ENCODE measurements around the gene INPP4A.
"Not testable (repeated sequence)": the region's sequence is repeated elsewhere in the genome, so short reads cannot be mapped to it uniquely, and the experiment has no call there.

The INPP4A gene

DNA sequence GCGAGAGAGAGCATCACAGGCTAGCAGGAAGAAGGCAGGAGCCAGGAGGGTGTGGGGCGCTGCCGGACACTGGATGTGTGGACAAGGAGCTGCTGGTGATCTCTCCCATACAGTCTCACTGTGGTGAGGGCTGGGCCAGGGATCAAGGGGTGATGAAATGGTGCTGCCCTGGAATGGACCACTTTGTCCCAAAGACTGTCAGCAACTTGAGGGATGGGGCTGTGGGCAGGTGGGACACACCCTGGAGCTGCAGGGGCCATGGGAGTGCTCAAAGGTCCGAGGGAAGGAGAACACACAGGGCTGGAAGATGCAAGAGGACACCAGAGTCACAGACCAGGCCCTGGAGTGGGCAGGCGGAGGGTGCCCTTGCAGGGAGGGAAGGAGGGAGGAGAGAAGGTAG lies 125.7 kb downstream of the INPP4A start:
- no peak for DNase-seq

DNA sequence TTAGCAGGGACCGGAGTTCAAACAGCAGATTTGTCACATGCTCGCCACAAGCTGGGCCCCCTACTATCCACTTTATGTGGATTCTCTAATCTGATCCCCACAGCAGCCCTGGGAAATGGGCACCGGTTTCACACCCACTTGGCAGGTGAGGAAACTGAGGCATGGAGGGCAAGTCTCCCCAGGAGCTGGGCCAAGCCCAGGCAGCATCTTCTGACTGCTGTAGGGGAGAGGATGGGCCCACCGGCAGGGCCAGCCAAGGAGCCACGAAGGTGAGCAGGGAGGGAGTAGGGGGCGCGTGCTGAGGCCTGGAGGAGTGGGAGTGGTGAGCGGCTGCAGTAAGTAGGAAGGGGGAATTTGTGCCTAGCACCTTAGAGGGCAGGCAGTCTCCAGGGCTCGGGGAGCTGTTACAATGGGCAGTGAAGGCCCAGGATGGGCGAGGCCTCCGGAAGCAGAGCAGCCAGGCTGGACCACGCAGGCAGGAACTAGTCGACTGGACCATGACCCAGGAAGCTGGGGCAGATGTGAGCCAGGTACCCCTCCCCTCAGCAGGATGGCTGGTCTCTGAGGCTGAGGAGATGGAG lies 126.6 kb downstream of the INPP4A start:
- no peak for DNase-seq

DNA sequence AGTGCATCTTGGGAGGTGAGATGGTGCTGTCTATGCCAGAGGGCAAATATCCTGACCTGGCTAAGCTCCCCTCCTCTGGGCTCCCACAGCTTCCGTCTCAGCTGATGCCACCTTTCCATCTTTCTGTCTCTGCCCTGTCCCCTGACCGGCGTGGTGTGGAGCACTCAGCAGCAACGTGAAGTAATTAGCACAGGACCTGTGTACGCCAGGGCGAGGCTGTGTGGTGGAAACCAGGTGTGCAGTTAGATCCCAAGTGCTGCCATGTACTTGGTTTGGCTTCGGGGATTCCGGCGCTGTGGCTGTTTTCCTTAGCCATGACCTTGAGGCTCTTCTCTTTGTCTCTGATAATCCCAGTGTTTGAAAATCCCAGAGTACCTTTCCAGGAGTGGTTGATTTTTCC lies 127.1 kb downstream of the INPP4A start:
- DNase-seq: no peak

DNA sequence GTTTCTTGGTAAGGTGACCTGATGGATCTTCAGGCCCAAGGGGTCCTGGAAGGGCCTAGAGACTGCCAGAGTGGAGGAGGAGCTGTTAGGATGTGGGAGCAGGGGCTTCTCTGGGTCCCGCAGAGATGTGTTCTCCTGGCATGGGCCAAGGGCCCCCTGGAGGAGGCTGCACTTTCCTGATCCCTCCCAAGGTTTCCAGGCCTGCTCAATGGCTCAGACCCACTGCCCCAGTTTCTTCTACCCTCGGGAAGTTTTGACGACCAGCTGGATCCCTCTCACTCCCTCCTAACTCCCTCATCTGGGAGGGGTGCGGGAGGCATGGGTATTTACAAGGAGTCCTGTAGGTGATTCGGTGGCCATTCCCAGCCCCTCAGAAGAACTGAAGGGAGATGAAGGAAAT lies 127.6 kb downstream of the INPP4A start:
- DNase-seq: no peak

DNA sequence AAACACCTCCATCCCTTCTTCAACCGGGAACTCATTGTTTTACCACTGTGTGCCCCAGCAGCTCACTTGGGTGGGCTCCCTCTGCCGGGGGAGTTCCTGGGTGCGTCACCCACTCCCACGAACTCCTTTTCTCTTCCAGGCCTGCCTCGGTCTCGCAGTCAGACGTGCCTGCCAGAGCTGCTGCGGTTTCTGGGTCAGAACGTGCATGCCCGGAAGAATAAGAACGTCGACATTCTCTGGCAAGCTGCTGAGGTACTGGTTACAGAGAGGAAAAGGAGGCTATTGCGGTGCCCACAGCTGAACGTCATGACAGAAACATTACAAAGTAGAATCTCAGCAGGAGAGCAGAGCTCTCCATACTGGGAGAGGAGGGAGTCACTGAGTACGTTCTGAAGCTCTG lies 128.0 kb downstream of the INPP4A start:
- DNase-seq: no peak

DNA sequence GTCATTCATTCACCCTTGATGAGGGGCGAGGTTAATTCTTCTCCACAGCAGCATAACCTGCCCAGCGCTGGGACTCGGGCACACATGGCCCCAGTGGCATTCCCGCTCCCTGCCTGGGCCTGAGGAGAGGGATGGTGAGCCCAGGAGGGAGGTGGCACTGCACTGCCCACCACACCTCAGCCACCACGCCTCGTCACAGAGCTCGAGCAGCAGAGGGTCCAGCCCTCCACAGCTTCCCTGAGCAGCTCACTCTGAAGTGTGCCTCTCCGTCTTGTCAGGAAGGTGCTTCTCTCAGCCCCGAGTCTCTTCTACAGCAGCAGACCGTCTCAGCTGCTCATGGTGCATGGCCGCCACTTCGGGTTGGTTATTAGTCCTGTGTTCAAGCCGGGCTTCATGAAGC lies 128.8 kb downstream of the INPP4A start:
- no peak for DNase-seq

DNA sequence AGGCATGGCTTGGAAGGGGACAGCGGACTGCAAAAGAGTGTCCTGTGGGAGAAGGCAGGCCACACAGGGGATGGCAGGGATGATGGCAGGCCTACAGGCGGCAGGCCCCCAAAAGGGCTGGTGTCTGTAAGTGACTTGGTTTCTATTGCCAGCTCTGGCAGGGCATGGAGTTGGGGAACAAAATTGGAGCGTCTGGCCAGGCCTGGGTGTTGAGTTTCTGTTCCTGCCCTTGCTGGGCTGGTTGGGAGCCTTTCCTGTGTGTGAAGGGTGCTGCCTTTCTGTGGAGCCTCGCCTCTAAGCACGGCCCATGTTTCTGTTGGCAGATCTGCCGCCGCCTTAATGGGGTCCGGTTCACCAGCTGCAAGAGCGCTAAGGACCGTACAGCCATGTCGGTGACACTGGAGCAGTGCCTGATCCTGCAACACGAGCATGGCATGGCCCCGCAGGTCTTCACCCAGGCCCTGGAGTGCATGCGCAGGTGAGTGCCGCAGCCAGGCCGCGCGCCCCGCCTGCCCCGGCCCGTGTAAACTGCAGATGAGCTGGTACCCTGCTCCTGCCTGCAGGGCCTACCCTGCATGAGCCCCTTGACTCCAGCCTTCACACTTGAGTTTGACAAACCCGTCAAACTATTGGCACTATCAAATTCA lies 132.1 kb downstream of the INPP4A start:
- DNase-seq: no peak

DNA sequence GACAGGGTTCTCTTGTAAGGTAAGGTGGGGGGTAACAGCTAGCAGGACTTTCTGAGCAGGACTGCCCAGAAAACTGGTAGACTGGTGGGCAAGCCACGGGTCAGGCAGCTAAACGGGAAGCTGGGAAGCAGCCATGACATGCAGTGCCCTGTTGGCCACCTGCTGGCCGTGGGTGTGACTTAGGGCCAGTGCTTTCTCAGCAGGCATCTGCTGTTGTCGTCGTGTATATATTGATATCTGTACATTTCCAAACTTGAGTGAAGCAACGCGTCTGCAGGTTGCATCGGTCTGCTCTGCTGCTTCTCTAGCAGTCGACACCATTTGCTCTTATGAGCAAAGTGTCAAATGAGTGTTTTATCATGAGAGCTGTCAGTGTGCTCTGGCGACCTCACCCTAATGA lies 132.7 kb downstream of the INPP4A start:
- no peak for DNase-seq

DNA sequence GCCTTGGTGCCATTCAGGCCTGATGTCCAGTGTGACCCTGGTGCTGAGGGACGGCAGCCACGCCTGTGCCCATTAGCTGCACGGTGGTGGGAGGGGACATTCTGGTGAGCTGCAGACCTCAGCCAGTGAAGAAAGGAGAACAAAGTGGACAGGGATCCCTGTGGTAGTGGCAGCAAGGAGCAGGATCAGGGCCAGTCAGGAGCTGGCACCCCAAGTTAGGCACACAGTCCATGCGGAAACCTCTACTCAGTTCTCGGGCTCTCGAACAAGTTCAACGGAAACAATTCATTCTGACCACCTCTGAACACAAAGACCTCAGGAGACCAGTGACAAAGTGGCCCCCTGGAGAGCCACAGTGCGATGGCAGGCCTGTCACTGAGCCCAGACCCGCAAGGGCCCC lies 133.6 kb downstream of the INPP4A start:
- DNase-seq: no peak

DNA sequence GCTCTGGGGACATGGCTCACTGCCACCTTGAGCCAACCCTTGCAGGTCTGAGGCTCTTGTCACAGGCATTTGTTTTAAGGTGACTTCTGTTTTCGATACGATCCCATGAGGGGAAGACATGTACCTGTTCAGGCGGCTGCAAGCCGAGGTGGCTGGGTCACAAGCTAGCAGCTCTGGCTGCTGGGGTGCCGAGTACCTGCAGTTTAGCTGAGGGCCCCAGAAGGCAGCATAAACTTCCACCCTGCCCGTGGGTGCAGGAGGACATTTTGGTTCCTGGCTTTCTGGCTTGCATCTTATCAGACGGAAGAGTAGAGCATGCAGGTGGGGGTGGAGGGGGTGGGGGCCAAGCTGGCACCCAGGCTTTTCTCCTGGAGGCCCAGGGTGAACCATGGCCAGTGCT lies 135.3 kb downstream of the INPP4A start:
- DNase-seq: no peak

DNA sequence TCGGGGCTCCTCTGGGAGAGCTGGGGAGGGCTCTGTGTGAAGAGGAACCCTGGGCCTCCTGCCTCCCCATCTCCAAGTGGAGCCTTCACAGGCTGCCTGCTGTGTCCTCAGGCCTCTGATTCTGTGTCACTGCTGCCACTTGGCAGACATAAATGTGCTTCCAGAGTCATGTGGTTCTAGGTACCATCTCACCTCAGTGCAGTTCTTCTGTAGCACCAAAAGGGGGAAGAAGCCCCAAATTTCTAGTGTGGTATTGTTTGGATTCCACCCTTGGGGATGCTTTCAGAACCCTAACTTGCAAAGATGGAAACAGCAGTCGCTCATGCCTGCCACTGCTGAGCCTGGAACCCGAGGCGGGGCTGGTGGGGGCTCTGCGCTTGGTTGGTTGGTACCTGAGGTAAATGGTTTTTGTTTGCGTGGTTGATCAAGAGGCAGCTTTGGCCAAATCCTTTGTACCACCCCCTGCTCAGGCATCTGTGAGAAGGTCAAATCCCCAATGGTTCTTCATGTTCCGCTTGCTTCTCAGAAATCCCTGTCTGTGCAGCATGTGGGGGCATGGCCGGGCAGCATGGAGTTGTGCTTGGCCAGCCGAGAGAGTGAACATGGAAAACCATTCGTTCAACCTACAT lies 136.1 kb downstream of the INPP4A start:
- DNase-seq: no peak

DNA sequence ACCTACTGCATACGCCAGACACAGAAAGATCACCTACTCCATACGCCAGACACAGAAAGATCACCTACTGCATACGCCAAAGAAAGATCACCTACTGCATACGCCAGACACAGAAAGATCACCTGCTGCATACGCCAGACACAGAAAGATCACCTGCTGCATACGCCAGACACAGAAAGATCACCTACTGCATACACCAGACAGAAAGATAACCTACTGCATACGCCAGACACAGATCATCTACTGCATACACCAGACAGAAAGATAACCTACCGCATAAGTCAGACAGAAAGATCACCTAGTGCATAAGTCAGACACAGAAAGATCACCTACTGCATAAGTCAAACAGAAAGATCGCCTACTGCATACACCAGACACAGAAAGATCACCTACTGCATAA lies 137.9 kb downstream of the INPP4A start:
- no peak for DNase-seq

DNA sequence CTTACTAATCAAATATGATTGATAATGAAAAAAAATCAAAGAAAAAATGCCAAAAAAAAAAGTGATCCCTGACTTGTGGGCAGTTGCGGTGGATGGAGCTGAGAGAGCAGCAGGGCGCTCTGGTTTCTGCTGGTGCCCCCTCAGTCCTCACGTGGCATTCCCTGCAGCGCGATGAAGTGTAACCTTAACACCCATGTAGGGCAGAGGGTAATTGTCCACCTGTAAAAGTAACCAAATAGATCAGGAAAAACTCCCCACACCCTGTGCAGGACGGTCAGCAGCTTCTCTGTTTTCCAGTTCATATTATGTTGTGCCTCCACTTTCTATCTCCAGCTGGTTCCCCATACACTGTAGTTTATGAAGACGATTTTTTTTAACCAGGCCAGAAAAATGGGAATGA lies 138.6 kb downstream of the INPP4A start:
- DNase-seq: no peak

DNA sequence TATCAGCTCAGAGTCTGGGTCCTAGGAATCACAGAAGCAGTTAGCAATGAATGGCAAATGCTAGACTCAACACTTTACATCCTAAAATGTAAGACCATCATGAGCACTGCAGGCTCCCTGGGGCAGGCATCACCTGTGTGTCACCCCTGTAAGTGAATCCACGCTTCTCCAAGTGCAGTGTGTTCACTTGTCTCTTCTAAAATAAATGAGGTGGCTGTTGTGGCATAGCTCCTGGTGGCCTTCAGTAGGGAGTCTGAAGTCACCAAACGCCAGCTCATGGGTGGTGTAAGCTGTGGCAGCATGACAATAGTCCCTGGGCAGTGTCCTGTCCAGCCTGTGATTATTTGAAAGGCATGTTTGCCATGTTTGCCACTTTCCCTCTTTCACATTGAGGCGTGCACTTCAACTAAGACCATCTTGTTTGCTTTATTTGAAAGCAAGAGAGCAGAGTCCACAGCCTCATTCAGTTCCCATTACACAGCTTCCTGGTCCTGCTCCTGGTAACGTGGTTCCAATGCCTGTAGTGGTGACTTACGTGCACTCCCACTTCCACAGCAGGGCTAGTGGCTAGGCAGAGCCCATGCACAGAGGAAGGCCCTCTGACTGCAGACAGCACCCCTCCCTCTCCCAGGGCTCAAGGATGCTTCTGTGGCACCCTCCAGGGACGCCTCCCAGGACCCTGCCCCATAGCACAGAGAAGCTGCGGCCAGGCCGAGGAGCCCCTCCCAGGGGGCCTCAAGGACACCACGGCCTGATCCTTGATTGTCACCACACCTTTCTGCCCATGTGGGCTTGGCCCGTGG lies 139.4 kb downstream of the INPP4A start:
- DNase-seq: no peak

DNA sequence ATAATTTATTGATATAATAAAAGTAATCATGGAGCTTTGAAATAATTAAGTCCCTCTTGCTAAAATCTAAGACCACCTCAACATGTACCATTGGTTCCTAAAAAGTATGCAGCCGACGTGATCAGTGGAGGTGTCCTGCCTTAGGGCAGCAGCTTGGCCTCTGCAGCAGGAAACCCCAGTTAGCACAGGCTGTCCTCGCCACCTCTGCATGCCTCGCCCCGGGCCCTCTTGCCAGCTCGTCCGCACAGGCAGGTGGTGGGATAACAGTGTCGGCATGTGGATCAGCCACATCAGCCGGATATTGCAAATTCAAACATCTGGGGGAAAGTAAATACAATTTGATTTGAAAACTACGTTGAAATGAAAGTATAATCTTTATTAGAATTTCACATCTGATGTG lies 140.7 kb downstream of the INPP4A start:
- no peak for DNase-seq

DNA sequence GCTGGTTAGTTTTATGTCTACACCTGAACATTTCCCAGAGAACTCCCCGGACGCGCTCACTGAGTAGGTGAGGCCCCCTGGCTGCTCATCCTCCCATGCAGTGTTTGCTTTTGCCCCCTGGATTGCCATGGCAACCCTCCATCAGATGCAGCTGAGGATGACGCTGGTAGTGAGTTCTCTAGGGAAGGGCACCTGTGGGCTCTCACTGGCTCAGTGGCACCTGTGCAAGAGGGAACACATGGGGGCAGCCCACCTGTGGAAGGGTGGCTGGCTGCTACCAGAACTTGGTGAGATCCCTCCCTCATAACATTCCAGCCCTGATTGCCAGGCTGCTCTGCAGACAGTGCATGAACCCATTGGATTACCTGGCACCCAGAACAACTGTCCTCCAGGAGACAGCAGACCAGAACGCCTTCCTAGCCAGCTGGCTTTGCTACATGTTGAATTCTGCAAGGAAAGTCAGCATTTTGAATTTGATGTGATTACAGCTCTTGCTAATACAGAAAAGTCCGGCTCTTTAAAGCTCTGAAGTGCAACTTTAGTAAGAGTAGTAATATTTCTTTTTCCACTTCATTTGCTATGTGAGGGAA lies 142.0 kb downstream of the INPP4A start:
- DNase-seq: no peak

DNA sequence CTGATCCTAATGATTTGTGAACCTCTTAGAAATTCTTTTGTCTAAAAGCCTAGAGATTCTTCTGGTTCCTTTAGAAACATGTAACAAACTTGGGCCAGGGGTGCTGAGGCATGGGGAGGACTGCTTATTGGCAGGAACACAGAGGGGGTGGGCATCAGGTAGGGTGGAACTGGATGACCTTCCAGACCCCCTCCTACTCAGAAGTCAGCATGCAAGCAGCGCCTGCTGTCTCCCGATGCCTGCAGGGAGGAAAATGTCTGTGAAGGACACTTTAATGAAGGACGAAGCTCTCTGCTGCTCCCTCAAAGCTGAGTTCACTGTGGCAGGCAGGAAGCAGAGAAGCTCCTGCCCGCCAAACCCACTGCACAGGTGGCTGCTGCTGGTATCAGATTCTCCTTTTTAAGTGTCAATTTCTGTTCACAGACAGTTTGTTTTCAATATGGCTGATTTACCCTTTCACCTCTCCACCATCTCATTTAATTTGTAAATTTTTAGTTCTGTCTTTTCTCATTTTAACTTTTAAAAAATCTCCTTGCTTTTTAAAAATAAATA lies 144.3 kb downstream of the INPP4A start:
- DNase-seq: no peak

DNA sequence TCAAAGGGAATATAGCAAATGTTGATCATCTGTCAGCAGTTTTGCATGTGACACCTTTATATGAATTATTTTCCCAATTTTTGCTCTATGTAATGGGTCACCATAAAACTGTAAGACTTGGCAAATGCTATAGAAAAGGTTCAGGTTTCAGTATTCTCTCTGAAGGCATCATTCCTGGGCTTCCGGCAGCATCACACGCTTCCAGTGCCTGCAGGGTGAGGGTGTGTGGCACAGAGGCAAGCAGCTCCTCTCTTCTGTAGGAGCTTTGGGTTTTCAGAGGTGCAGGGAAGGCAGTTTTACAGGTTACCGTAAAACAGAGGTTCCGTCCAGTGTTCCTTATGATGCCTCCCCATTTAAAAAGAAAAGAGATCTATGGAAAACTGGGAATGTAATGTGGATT lies 144.8 kb downstream of the INPP4A start:
- DNase-seq: no peak

DNA sequence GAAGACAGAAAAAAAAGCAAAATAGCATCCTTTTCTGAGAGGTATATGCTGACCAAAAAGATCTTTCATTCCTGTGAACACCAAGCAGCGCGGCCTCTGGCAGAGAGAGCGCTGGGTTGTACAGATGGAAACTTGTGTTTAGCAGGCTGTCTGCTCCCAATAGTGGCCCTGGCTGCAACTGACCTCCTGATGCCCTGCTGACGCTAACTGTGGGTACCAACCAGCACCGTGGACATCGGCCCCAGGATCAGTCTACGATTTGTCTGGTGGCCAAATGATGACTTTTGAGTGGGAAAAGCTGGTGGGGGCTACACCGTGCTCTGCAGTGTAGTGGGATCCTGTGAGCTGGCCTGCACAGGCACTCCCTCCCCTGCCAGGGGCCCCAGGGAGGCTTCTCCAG lies 147.9 kb downstream of the INPP4A start:
- DNase-seq: no peak

DNA sequence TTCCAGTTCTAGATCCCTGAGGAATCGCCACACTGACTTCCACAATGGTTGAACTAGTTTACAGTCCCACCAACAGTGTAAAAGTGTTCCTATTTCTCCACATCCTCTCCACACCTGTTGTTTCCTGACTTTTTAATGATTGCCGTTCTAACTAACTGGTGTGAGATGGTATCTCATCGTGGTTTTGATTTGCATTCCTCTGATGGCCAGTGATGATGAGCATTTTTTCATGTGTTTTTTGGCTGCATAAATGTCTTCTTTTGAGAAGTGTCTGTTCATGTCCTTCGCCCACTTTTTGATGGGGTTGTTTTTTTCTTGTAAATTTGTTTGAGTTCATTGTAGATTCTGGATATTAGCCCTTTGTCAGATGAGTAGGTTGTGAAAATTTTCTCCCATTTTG lies 150.0 kb downstream of the INPP4A start:
- DNase-seq: not testable (repeated sequence)

DNA sequence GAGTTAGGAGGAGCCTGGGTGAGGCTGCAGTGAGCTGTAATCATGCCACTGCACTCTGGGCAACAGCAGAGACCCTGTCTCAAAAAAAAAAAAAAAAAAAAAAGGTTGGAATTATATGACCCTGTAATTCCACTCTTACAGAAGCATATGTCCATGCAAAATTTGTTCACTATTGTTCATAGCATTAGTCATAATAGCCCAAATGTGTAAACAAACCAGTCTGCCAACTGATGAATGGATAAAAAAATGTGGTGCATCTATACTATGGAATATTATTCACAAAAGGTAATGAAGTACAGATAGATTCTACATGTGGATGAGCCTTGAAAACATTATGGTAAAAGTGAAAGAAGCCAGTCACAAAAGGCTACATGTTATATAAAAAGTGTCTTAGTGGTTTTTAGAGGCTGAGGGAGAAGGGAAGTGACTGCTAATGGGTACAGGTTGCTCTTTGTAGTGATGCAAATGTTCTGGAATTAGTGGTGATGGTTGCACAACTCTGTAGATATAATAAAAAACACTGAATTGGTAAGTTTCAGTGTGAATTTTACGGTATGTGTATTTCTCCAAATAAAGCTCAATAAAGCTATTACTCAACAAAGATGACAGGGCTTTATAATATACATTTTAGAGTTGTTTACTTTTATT lies 154.2 kb downstream of the INPP4A start:
- peak; percentile 27 for DNase-seq

DNA sequence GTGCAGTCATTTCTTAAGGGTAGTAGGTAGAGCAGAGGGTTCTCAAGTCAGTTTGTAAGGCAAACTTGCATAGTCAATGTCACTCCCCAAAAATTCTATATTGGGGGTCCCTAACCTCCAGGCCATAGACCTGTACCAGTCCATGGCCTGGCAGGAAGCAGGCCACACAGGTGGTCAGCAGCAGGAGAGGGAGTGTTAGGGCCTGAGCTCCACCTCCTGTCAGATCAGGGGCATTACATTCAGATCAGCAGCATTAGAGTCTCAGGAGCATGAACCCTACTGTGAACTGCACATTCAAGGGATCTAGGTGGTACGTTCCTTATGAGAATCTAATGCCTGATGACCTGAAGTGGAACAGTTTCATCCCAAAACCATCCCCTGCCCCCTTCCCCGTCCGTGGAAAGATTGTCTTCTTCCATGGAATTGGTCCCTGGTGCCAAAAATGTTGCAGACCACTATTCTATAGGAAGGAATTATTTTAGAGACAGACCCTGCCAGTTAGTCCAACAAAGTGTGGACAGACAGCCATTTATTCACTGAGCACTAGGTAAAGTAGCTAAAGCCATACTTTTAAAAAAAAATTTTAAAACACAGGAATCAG lies 157.0 kb downstream of the INPP4A start:
- peak; percentile 26 for DNase-seq

Measured in fibroblast of skin of right biceps (primary cell).